ENCODE results near the gene FRK.
"Not testable (repeated sequence)": the region's sequence is repeated elsewhere in the genome, so short reads cannot be mapped to it uniquely, and the experiment has no call there.

FRK gene

DNA sequence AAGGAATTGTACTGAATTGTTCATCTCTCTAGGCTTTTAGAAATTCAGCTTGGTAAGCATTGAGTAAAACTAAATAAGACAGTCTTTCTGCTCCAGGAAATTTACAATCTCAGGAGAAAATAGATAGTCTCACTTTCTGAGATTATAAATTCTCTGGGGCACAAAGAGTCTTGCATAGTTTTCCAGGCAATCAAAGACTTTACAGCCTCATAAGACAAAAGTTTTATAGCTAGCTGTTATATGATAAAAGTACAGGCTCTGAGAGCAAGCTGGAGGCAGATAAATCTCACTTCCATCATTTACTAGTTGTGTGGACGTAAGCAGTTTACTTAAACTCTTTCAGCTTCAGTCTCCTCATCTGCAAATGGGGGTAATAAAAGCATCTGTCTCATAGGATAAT, 11.4 kb downstream of the FRK start:
- H3K27ac Mint-ChIP-seq: no peak overlapping the region
- TF ChIP-seq, protein P1, sequence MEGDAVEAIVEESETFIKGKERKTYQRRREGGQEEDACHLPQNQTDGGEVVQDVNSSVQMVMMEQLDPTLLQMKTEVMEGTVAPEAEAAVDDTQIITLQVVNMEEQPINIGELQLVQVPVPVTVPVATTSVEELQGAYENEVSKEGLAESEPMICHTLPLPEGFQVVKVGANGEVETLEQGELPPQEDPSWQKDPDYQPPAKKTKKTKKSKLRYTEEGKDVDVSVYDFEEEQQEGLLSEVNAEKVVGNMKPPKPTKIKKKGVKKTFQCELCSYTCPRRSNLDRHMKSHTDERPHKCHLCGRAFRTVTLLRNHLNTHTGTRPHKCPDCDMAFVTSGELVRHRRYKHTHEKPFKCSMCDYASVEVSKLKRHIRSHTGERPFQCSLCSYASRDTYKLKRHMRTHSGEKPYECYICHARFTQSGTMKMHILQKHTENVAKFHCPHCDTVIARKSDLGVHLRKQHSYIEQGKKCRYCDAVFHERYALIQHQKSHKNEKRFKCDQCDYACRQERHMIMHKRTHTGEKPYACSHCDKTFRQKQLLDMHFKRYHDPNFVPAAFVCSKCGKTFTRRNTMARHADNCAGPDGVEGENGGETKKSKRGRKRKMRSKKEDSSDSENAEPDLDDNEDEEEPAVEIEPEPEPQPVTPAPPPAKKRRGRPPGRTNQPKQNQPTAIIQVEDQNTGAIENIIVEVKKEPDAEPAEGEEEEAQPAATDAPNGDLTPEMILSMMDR (IDR thresholded peaks at IDR 0.05; ENCODE audit: unreplicated experiment in 3 of 3): no peak
- no peaks in the 10 kb centered on the region for H3K27me3 Mint-ChIP-seq (ENCODE audit: low read depth)
- no peak overlapping the region for H3K4me3 Mint-ChIP-seq
- no peaks in the 10 kb centered on the region for H3K36me3 Mint-ChIP-seq (ENCODE audit: low read depth)
- H3K9me3 Mint-ChIP-seq: peaks cover 4% of the 10 kb centered on the region
- H3K4me1 Mint-ChIP-seq: no peaks in the 10 kb centered on the region

- Mint-ChIP-seq H3K27me3 (ENCODE audit: low read depth) (no peaks in the 10 kb centered on the region), H3K4me3 (no peak overlapping the region), H3K4me1 (no peaks in the 10 kb centered on the region), H3K9me3 (peaks cover 13% of the 10 kb centered on the region), H3K36me3 (ENCODE audit: low read depth) (no peaks in the 10 kb centered on the region), H3K27ac (no peak overlapping the region)
- TF ChIP-seq, protein P1 (IDR thresholded peaks at IDR 0.05; ENCODE audit: unreplicated experiment in 3 of 3): no peak
These were observed 13.3 kb downstream of the FRK start for GRCh38 chr6:116047173-116047933.

- TF ChIP-seq, protein P1 (IDR thresholded peaks at IDR 0.05; ENCODE audit: unreplicated experiment in 3 of 3): no peak
- Mint-ChIP-seq H3K27me3 (ENCODE audit: low read depth) (no peaks in the 10 kb centered on the region), H3K4me1 (no peaks in the 10 kb centered on the region), H3K27ac (no peak overlapping the region), H3K36me3 (ENCODE audit: low read depth) (no peaks in the 10 kb centered on the region), H3K9me3 (peaks cover 13% of the 10 kb centered on the region), H3K4me3 (no peak overlapping the region)
These were observed 14.0 kb downstream of the FRK start for GRCh38 chr6:116046737-116047136.

DNA sequence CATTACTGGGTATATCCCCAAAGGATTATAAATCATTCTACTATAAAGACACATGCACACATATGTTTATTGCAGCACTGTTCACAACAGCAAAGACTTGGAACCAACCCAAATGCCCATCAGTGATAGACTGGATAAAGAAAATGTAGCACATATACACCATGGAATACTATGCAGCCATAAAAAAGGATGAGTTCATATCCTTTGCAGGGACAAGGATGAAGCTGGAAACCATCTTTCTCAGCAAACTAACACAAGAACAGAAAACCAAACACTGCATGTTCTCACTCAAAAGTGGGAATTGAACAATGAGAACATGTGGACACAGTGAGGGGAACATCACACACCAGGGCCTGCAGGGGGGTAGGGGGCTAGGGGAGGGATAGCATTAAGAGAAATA, 14.4 kb downstream of the FRK start:
- not testable (repeated sequence) for H3K27me3 Mint-ChIP-seq (ENCODE audit: low read depth); H3K36me3 Mint-ChIP-seq (ENCODE audit: low read depth); H3K4me3 Mint-ChIP-seq; H3K4me1 Mint-ChIP-seq; H3K27ac Mint-ChIP-seq
- H3K9me3 Mint-ChIP-seq: peaks cover 13% of the 10 kb centered on the region

- H3K27ac Mint-ChIP-seq: no peak overlapping the region
- H3K4me3 Mint-ChIP-seq: no peak overlapping the region
- no peaks in the 10 kb centered on the region for H3K4me1 Mint-ChIP-seq
- no peaks in the 10 kb centered on the region for H3K27me3 Mint-ChIP-seq (ENCODE audit: low read depth)
- TF ChIP-seq, protein P1 (IDR thresholded peaks at IDR 0.05; ENCODE audit: unreplicated experiment in 3 of 3): no peak
- peaks cover 13% of the 10 kb centered on the region for H3K9me3 Mint-ChIP-seq
- no peaks in the 10 kb centered on the region for H3K36me3 Mint-ChIP-seq (ENCODE audit: low read depth)
These were observed 18.8 kb downstream of the FRK start for GRCh38 chr6:116041934-116042333.

DNA sequence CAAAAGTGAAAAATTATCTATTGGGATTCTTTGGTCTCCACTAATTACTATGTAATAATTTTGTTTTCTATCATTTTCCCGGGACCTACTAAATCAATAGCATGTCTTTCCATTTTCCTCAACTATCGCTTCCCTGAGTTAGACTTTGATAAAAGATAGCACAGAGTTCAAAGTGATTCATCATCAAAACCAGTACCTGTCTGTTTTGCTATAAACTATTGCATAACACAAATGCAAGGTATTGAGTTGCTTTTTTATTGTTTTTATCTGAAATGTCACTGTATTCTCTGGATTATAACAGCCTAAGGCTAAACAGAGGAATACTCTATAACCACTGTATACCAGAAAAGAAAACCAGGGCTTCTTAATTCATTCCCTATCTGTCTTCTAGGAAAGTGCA, 19.7 kb downstream of the FRK start:
- Mint-ChIP-seq H3K36me3 (ENCODE audit: low read depth) (no peaks in the 10 kb centered on the region), H3K27me3 (ENCODE audit: low read depth) (no peaks in the 10 kb centered on the region), H3K4me1 (peaks cover 1% of the 10 kb centered on the region), H3K4me3 (no peak overlapping the region), H3K9me3 (peaks cover 13% of the 10 kb centered on the region), H3K27ac (no peak overlapping the region)
- TF ChIP-seq, protein P1 (IDR thresholded peaks at IDR 0.05; ENCODE audit: unreplicated experiment in 3 of 3): no peak
